Stimulated activated CD8-positive, alpha-beta memory T cell treated with anti-CD3 and anti-CD28 coated beads, Interleukin-15, amount 100 ng/mL, for 4 hours (primary cell): ENCODE data around the gene OAF.

Experiments
- DNase-seq, 2 donors: peaks; one replicate each; pipeline ENCODE4 v3.0.0-alpha.2; 2020; ENCODE audit warnings: low read depth in 2 of 2

Gene OAF

DNA sequence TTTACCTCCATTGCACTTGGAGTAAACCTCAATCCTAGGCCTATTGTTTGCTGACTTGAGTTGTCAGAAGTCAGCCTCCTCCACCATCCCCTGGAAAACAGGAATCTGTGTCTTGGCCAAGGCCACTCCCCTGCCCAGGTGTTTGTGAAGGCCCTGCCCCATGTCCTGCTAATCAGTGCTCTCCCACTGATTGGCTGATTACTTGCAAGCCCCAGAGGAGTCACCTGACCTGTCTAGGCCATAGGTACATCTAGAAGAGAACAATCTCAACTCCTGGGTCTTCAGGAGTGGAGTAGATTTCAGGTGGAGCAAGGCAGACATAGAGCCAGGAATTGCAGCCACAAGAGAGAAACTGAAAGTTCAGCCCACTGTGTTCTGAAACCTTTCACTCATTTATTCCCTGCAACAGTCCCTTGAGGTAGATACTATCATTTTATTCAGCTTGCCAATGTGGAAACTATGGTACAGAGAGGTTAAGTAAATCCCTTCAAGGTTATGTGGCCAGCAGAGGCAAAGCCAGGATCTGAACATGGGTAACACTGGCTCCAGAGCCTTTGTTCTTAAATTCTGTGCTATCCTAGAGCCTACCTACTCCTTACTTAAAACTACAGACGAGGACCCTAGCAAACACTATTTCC is 10.4 kb downstream of the OAF start:
- DNase-seq: no peak

DNA sequence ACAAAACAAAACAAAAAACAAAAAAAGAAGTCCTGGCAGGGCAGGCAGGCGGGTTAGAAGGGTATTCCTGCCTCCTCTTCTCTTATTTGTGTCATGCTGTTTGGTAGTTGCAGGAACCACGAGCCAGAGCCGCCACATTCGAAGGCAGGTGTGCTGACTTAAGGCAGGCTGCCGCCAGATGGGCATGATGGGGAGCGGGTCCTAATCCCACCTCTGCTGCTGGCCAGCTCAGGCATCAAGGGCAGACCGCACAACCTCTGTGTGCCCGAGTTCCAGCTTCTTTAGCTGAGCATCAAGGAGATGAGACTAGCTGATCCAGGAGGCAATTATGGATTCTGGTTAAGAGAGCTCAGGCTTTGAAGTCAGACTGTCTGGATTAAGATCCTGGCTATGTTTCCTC is 12.1 kb downstream of the OAF start:
- no peak for DNase-seq

DNA sequence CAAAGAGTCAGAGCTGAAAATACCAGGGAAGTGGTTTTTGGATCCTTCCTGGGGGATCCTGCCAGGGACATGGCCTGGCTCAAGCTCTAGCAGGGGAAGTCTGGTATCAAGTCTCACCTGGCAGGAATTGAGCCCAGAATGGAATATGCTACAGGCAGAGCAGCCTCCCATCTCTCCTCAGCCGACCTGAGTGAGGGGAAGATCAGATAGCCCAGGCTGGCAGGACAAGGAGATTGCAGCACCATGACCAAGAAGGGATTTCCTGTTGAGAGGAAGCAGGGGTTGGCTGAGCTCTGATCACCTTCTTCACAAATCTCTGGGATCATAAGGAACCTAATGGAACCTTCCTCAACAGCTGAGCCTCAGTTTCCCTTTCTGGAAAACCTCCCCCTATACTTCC is 13.0 kb downstream of the OAF start:
- DNase-seq: no peak

DNA sequence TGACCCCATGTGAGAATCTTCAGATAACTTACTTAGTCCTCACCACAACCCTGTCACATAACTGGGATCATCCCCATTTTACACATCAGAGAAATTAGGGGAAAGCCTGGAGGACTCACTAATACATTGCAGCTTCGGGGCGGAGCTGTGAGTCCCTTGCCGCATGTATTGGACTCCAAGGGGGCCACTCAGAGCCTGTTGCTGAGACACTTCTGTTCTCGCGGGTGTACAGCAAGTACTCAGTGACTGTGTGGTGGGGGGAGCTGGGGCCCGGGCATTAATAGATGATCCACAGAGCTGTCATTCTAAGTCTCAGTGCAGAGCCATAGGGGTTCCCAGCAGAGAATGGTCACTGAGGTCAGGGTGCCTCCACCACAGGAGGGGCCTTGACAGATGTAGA is 13.5 kb downstream of the OAF start:
- DNase-seq: no peak

DNA sequence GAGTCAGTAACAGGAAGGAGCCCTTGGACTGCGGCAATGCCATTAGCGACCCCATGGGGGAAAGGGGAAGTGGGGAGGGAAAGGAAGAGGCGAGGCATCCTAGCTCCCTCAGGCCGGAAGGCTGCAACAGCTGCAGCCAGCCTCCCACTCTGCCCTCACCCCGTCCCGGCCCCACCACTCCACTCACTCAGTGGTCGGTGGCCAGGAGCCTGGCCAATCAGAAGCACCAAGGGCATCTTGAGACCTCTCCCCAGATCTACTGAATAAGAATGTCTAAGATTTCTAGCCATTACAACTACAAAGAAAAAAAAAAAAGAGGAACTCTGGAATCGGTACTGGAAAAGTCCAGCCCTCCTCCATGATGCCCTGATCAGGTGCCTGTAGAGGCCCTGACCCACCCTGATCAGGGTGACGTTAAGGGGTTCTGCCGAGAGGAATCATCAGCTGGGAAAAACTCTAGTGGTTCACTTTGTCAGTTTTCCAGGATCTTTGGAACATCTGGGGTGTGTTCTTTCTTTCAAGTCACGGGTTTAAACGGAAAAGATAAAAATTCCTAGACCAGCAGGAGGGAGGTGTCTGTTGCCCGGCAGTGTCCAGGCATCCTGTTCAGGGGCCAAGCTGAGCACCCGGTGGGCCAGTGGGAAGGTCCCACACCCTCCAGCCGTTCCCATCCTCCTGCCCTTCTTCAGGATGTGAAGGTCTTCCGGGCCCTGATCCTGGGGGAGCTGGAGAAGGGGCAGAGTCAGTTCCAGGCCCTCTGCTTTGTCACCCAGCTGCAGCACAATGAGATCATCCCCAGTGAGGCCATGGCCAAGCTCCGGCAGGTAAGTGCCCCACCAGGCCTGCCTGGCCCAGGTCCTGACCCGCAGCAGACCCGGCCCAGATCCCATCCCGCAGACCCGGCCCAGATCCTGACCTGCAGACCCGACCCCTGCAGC is 14.4 kb downstream of the OAF start:
- no peak for DNase-seq

DNA sequence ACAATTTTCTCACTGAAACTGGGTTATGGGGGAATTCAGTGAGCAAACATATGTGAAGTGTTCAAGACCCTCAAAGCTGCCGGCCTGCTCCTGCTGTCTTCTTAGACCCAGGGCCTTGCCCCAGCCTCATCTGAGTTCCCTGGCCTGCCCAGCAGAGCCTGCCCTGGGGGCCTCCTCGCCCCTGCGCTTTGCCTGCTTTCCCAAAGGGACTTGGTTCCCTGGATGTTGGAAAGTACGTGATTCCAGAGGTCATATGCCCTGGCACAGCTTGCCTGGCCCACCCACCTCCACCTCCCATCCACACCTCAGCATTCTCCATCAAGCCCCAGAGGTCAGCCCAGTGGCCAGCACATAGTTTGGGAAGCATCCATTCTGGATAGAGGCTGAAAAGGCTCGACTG is 15.4 kb downstream of the OAF start:
- DNase-seq: no peak

DNA sequence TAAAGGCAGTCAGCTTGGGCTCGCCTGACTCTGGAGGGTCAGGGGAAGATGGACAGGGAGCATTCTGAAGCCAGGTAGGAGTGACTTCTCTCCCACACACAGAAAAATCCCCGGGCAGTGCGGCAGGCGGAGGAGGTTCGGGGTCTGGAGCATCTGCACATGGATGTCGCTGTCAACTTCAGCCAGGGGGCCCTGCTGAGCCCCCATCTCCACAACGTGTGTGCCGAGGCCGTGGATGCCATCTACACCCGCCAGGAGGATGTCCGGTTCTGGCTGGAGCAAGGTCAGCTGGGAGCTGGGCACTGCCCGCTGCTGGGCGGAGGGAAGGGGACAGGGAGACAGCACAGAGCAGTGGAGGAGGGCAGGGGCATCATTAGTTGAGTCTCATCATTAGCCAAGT is 15.9 kb downstream of the OAF start:
- no peak for DNase-seq

DNA sequence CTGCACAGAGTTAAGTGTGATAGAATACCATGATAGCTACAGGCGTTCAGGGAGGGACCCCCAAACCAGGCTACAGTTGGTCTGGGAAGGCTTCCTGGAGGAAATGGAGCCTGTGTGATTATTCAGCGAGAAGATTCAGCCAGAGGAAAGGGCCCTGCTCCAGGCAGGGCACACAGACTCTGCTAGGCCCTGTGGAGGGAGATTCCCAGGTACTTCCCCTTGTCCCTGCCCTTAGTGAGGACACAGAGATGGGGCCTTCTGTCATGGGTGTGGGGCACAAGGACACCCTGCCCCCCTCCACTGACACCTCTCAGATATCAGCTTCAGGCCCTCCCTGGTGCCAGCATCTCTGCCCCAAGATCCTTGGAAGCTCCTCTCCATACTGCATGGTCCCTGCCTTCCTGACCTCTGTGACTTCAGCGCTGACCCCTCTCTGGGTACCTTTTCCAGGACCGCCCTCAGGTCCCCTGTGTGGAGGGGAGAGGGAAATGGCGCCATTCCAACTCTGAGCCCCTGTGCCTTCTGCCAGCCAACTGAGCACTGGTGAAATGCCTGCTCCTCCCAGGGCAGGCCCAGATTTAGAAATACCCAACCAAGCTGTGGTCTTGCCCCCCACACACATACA is 16.5 kb downstream of the OAF start:
- DNase-seq: no peak

DNA sequence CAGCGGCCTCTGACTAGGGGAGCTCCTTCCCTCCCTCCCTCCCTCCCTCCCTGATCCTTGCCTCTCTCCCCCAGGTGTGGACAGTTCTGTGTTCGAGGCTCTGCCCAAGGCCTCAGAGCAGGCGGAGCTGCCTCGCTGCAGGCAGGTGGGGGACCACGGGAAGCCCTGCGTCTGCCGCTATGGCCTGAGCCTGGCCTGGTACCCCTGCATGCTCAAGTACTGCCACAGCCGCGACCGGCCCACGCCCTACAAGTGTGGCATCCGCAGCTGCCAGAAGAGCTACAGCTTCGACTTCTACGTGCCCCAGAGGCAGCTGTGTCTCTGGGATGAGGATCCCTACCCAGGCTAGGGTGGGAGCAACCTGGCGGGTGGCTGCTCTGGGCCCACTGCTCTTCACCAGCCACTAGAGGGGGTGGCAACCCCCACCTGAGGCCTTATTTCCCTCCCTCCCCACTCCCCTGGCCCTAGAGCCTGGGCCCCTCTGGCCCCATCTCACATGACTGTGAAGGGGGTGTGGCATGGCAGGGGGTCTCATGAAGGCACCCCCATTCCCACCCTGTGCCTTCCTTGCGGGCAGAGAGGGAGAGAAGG is 18.1 kb downstream of the OAF start:
- DNase-seq: no peak

DNA sequence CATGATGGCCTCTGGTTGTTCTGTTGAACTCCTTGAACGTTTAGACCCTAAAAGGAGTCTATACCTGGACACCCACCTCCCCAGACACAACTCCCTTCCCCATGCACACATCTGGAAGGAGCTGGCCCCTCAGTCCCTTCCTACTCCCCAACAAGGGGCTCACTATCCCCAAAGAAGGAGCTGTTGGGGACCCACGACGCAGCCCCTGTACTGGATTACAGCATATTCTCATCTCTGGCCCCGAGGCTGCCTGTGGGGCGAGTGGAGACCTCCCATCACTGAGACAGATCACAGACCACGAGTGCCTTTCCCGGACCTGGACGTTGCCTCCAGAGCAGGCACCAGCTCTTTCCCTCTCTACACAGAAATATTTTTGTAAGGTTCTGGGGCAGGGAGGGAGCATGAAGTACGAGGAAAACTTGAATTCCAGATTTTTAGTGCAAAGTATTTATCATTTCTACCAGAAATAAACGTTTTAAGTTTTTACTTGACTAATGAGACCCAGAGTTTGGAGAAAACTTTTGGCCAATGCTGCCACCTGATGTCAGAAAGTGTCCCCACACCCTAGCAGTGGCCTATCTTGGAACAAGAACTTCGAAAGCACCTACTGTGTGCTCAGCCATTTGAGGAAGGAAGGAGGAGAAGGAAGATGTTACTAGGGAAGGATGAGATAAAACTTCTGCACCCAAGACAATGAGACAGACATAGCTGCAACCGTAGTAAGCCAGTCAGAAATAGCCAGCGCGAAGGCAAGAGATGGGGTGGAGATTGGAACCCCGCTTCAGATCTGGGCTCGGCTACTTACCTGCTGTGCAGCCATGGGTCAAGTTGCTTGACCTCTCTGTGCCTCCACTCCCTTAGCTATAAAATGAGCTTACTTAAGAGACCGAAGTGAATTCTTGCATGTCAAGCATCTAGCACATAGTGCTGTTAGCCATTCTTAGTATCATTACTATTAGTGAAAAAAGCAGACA is 18.9 kb downstream of the OAF start:
- no peak for DNase-seq

DNA sequence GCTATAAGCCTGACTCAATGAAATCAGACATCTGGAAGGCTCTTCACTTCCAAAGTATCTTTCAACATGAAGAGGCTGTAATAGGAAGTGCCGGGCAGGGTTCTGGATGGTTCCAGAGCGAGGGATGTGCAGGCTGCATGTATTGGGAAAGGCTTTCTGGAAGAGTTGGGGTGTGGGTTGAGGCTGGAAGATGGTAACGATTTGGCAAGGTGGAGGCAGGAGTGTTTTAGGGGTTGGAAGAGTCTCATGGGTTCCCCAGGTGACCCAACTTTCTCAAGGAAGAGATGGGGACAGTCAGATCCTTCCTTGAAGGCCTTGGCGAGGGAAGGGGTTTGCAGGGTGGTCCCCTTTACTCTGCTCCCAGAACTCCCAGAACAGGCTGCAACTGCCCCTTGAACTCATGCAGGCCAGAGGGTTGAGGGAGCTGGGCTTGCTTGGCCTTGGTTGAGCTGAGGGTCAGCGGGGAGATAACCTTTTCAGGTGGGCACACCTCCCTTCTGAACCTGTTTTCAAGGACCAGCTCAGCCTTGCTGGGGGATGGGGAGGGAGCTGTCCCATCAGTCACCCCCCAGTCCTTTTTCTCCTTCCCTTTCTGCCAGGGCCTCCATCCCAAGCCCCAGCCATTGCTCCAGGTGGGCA is 19.7 kb downstream of the OAF start:
- DNase-seq: no peak

DNA sequence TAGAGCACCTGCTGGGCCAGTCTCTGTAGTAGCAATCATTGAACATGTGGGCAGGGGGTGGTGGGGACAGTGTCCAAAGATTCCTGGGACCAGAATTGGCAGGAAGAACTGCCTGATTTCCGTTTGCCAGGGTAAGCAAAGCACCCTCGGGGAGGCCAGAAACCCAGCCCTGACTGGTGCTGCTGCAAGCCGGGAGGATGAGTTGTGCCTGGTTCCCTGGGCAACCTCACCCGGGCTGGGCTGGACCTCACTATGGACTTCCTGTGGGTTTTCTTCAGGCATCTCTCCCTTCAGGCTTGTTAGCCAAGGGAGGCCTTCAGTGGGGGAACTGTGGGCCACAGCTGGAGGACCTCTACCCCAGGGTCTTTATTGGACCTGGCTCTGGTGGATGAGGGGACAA is 21.1 kb downstream of the OAF start:
- DNase-seq: no peak

DNA sequence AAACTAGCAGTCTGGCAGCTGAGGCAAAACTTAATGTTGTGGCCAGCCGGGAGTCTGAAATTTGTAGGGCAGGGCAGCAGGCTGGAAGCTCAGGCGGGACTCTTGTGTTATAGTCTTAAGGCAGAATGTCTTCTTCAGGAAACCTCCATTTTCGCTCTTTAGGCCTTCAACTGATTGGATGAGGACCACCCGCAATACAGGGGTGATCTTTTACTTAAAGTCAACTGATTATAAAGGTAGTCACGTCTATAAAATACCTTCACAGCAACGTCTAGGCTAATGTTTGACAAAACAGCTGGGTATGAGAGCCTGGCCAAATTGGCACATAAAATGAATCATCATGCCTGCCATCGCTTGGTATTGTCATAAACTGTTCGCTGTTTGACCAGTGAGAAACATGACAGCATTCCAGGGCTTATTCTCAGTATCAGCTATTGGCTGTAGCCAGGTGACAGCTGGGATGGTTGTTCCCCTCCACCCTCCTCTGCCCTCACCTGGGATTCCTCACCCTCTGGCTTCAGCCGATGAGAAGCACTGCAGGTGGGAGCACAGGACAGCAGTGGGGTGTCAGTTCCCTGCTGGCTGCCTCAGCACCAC is 22.5 kb downstream of the OAF start:
- DNase-seq: no peak

DNA sequence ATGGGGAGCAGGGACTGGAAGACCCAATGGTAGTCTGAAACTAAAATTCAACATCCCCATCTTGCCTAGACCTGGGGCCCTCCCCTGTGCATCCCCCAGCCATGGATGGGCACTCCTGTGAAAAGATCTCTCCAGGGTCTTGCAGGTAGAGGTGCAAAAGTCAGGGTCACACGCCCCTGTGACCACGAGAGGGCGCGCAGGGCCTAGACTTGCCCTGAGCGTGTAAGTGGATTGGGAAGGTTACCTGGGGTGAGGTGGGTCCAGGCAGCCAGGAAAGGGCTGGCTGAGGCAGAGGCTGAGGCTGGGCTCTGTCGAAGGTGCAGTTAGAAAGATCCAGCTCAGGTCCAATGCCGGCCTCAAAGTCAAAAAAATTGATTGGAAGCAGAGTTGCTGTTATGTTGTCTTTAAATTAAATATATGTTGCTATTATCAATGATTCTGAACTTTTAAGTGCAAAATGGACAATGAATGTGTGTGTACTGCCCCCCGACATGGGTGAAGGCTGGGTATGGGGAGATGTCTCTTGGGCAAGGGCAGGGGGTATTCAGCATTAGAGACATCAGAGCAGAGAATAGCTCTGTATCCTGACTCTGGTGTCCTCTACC is 24.3 kb downstream of the OAF start:
- no peak for DNase-seq

DNA sequence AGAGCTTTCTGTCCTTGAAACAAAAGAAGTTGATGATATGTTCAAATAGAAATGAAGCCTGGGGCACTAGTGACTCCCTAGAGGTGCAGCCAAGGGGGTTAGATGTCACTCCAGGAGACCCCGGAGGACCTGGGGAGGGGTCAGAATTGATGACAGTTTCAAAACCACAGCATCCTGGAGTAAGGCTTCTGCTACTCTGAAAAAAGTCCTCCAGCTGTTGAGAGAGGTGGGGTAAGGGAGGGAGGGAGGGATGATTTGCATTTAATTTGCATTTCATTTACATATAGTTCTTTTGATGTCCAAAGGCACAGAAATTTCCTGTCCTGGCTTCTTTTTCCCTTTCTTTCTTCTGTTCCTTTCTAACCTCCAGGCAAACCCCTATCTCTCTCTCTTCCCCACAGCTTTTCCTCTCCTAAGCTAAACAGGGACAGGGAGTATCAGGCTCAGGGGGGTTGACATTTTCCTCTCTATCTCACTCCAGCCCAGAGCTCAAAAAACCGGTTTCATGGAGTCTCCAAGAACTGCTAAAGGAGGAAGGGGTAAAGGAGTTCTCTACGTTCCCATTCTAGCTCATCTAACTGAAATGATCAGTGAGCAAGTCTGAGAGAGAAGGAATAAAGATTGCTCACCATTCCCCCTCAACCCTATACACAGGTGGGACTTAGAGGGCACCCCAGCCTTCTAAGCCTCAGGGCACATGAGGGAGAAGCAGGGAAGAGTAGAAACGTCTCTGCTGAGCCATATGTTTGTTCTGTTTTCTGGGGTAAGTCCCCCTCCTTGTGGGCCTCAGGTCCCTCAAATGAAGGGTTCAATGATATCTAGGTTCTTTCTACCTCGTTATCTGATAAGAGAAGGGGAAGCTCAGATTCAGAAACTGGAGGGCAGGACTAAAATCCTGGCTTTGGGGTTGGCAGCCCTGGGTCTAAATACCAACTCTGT is 25.6 kb downstream of the OAF start:
- no peak for DNase-seq

DNA sequence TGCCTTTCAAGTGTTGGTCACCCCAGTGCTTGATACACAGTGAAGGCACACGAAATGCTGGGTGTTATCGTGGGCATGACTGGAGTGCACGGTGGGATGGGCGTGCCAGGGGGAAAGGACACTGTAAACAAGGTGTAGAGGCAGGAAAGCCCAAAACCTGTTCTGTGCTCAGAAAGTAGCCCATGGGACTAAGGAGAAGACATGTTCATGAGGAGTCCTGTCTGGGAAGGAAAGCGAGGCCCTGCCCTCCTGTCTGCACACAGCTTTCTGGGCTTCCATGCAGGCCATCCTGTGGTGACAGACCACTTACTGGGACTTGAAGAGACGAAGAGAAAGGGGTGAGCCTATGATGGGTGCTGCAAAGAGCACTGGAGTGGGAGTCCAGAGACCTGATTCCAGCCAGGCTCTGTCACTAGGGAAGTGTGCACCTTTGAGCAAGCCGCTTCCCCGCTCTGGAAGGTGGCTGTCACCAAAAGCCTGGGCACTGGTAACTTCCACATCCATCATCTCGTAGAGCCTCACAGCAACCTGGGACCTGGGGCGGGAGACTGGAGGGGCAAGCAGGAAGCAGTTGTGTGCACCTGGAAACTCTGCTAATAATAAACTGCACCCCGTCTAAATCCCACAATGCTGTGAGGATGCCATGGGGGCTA is 28.3 kb downstream of the OAF start:
- DNase-seq: no peak

DNA sequence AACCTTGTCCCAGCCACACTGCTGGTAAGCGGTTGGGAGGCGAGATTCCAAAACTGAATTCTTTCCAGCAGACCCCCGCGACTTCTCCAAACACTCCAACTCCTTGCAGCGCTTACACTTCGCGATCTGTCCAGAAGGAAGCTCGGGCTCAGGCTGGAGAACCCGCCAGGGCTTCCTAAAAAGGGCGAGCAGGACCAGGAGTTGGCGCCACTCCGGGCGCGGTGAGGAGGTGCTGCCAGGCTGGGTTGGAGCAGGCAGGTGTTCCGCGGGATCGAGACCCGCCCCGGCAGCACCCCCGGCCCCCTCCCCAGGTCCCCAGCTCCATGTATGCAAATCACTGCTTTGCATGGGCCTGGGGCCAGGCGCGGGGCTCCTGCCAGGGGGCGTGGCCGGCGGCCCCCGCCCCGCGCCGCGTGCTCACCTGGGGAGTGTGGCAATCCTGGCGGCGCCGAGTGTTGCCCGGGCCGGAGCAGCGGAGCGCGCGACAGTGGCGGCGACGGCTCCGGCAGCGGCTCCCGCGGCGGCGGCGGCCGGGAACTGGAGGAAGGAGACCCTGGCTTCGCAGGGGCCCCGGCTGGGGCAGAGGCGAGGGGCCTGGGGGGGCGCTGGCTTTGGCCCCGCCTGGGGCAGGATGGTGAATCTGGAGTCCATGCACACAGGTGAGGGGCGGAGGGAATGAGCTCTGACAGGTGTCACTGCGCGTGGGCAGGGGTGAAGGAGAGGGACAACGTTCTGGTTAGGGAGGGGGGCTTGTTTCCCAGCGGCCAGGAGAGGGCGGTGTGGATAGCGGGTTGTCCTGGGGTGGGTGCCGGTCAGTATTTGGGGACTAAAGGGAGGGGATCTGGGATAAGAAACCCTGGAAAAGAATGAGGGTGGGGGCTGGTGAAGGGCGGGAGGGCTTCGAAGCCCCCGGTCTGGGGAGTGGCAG is 29.1 kb downstream of the OAF start, which contains the start of gene POU2F3:
Gene POU2F3, plus strand, starts transcription at position 428 of the 928 bp plus-strand sequence. Its CDS starts 204 bp downstream, at position 632.
- no peak for DNase-seq
